ENCODE results near the gene TMIGD2.

TMIGD2 gene

GRCh38 chr19:4326837-4327251 lies 24.7 kb upstream of the TMIGD2 start:
- no peak for DNase-seq (ENCODE audit: low read depth in 3 of 3)

GRCh38 chr19:4326215-4326836 lies 24.1 kb upstream of the TMIGD2 start:
- DNase-seq (ENCODE audit: low read depth in 3 of 3) = no peak

- no peak for DNase-seq (ENCODE audit: low read depth in 3 of 3)
Observed at GRCh38 chr19:4324228-4324627, 22.0 kb upstream of the TMIGD2 start.

GRCh38 chr19:4323692-4324091 lies 21.5 kb upstream of the TMIGD2 start:
- no peak for DNase-seq (ENCODE audit: low read depth in 3 of 3)

- no peak for DNase-seq (ENCODE audit: low read depth in 3 of 3)
Observed at GRCh38 chr19:4322942-4323665, 20.9 kb upstream of the TMIGD2 start.

GRCh38 chr19:4320419-4320818 lies 18.2 kb upstream of the TMIGD2 start:
- no peak for DNase-seq (ENCODE audit: low read depth in 3 of 3)

- DNase-seq (ENCODE audit: low read depth in 3 of 3) = no peak
Observed at GRCh38 chr19:4319067-4319718, 17.0 kb upstream of the TMIGD2 start.

DNA sequence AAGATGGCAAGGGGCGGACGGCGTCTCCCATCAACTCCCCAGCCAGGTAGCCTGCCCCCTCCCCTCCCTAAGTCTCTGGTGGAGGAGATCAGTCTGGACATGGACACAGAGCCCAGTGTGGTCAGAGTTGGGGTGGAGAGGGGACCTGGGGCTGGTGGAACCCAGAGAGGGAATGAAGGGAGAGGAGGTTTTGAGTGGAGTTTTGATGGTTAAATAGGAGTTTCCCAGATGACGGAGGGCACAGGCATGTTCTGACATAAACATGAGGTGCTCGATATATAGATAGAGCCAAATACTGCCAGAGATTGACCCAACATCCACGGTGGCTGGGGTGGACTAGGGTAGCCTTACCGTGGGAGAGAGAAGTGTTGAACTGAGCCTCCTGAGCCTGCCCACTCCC lies 16.3 kb upstream of the TMIGD2 start:
- DNase-seq (ENCODE audit: low read depth in 3 of 3) = no peak

- DNase-seq (ENCODE audit: low read depth in 3 of 3) = no peak
Observed at GRCh38 chr19:4316956-4317355, 14.8 kb upstream of the TMIGD2 start.

DNA sequence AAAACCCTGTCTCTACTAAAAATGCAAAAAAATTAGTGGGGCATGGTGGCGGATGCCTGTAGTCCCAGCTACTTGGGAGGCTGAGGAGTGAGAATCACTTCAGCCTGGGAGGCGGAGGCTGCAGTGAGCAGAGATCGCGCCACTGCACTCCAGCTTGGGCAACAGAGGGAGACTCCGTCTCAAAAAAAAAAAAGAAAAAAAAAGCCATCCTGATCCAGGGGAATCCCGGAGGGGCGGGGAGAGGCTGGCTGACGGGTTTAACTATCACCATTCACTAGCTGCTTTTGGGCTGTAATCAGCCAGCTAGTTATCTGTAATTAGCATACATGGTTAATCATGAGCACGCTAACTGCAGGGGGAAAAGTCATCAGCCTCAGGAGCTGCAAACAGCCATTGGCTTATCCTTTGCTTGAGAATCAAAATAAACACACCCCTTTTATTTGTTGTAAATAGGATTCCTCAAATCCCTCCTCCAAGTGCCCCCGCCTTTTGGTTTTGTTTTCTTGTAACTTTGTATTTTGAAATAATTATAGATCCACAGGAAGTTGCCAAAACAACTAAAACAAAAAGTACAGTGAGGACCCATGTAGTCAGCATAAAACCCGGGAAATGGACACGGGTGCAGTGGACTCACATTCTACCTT lies 11.8 kb upstream of the TMIGD2 start:
- no peak for DNase-seq (ENCODE audit: low read depth in 3 of 3)

- no peak for DNase-seq (ENCODE audit: low read depth in 3 of 3)
Observed at GRCh38 chr19:4310247-4311121, 8.3 kb upstream of the TMIGD2 start.

GRCh38 chr19:4305659-4306058 lies 3.5 kb upstream of the TMIGD2 start:
- no peak for DNase-seq (ENCODE audit: low read depth in 3 of 3)

- DNase-seq (ENCODE audit: low read depth in 3 of 3) = no peak
Observed at GRCh38 chr19:4305257-4305612, 3.0 kb upstream of the TMIGD2 start.

GRCh38 chr19:4304538-4305256 lies 2.5 kb upstream of the TMIGD2 start, which contains the start of gene FSD1:
Gene FSD1, plus strand, starts transcription at chr19:4304598. Its CDS starts 149 bp downstream, at chr19:4304747.
- peak; percentile 28 to 49 (median 44) for DNase-seq (ENCODE audit: low read depth in 3 of 3)

DNA sequence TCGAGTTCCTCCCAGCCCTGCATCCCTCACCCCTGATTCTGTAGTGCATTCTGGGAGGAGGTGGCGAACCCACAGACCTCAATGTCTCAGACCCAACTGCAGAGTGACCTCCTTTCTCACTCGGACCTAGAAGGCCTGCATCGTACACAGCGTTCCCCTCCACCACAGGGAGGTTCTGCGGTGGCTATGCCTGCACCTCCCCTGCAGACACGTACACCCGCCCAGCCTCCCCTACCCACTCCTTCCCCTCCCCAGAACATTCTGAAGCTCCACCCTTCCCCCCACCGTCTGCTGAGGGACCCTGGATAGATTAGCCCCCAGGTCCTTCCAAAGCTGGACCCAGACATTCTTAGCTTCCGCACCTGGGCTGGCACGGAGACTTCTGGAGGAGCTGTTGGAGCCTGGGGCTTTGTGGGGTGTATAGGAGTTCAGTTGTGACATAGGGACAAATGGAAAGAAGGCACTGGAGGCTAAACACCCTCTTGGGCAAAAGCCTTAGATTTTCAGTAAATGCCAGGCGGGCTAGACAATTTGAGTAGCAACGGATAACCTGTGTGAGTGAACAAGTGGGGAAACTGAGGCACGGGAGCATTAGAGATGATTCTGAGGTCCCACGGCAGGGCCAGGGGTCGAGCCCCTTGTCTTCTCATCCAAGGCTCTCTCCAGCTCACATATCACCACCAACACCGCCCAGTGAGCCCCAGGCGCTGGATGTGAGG lies 1.8 kb upstream of the TMIGD2 start:
- DNase-seq (ENCODE audit: low read depth in 3 of 3) = no peak

DNA sequence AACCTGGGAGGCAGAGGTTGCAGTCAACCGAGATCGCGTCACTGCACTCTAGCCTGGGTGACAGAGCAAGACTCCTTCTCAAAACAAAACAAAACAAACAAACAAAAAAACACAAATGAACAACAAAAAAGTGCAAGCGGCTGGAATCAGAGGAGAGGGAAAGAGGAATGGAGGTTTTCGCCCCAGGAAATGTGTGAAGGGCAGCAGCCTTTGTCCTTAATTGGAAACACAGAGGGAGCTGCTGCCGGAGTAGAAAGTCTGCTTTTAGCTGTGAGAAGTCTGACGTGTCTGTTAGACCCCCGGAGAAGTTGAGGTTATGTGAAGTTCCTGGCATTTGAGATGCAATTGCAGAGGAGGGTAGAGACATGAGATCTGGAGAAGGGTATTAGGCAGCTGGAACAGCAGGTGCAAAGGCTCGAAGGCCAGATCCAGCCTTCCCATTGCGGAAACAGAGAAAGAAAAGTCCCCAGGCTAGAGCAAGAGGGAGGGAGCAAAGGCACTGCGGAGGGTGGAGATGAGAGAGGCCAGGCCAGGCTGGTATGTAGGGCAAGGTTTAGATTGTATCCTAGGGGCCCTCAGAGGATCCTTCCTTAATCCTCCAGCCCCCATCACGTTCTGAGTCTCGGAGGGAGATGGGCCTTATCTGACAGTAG lies 473 bp downstream of the TMIGD2 start:
- DNase-seq (ENCODE audit: low read depth in 3 of 3) = no peak

DNA sequence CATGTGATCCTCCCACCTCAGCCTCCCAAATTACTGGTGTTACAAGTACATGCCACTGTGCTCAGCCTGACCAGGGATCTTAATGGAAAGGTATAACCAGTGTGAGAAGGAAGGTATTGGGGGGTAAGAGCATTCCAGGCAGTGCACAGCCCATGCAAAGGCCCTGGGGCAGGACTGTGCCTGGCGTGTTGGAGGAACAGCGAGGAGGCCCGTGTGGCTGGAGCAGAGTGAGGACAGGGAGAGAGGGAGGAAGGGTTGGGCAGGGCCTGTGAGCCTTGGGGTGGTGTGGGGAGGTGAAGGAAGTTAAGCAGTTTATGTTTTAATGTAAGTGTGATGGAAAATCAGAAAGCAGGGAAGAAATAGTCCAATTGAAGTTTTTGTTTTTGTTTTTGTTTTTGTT lies 1.6 kb downstream of the TMIGD2 start:
- no peak for DNase-seq (ENCODE audit: low read depth in 3 of 3)

DNA sequence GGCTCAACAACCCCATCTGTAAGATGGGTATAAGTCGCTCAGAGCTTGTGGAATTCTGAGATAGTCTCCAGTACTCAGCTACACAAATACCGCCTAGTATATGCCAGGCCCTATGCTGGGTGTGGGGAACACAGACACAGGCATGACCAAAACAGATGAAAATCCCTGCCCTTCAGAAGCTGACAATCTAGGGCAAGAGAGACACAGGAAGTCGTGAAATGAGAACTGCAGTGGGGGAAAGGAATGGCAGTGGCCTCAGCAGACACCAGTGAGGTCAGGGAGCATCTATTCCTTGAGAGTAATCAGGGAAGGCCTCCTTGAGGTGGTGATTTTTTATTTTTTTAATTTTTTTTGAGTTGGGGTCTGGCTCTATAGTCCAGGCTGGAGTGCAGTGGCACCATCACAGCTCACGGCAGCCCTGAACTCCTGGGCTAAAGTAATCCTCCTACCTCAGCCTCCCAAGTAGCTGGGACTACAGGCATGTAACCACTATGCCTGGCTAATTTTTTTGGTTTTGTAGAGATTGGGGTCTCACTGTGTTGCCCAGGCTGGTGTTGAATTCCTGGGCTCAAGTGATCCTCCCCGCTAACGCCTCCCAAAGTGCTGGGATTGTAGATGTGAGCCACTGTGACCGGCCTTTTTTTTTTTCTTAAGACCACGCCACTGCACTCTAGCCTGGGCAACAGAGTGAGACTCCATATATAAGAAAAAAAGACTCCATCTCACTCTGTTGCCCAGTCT lies 3.2 kb downstream of the TMIGD2 start:
- no peak for DNase-seq (ENCODE audit: low read depth in 3 of 3)

Measured in stimulated activated CD4-positive, alpha-beta T cell treated with anti-CD3 and anti-CD28 coated beads, TNF-alpha, amount 100 ng/mL, for 4 hours (primary cell).